Activated gamma-delta T cell treated with Interleukin-2 at 50 U/mL for 16 hours (primary cell): ENCODE results near the gene KRTAP9-9.
"Not testable (repeated sequence)": the region's sequence is repeated elsewhere in the genome, so short reads cannot be mapped to it uniquely, and the experiment has no call there.

ENCODE experiments used
- DNase-seq: peaks from one replicate; pipeline ENCODE4 v3.0.0-alpha.2; 2020

The KRTAP9-9 gene

GRCh38 chr17:41267711-41268110, 12.5 kb downstream of the KRTAP9-9 start:
- DNase-seq: no peak

- not testable (repeated sequence) for DNase-seq
Measured at GRCh38 chr17:41271323-41271722, 16.1 kb downstream of the KRTAP9-9 start.

GRCh38 chr17:41271858-41272257, 16.7 kb downstream of the KRTAP9-9 start:
- no peak for DNase-seq

GRCh38 chr17:41275648-41276190, 20.5 kb downstream of the KRTAP9-9 start, which contains the start of gene KRTAP9-7:
Gene KRTAP9-7, plus strand, starts transcription at chr17:41275698. Its CDS starts 0 bp downstream, at chr17:41275698.
- DNase-seq: not testable (repeated sequence)

- no peak for DNase-seq
Measured at GRCh38 chr17:41278176-41278955, 23.2 kb downstream of the KRTAP9-9 start.

- DNase-seq: no peak
Measured at GRCh38 chr17:41284043-41284442, 28.9 kb downstream of the KRTAP9-9 start.

GRCh38 chr17:41284546-41284945, 29.4 kb downstream of the KRTAP9-9 start:
- DNase-seq: no peak

- DNase-seq: no peak
Measured at GRCh38 chr17:41287050-41287449, 31.9 kb downstream of the KRTAP9-9 start.

- no peak for DNase-seq
Measured at GRCh38 chr17:41294016-41294415, 38.8 kb downstream of the KRTAP9-9 start.

GRCh38 chr17:41296846-41297245, 41.7 kb downstream of the KRTAP9-9 start:
- no peak for DNase-seq

GRCh38 chr17:41298458-41299135, 43.4 kb downstream of the KRTAP9-9 start:
- DNase-seq: no peak

GRCh38 chr17:41301204-41301790, 46.1 kb downstream of the KRTAP9-9 start:
- no peak for DNase-seq

- no peak for DNase-seq
Measured at GRCh38 chr17:41301916-41302901, 47.0 kb downstream of the KRTAP9-9 start, which contains the start of gene KRTAP29-1. Gene KRTAP29-1, minus strand, starts transcription at chr17:41302851. Its CDS starts 0 bp downstream, at chr17:41302851.

- DNase-seq: no peak
Measured at GRCh38 chr17:41302981-41303380, 47.8 kb downstream of the KRTAP9-9 start.

GRCh38 chr17:41304091-41304490, 48.9 kb downstream of the KRTAP9-9 start:
- DNase-seq: no peak
